G401 (cell line): ENCODE data around the gene TNIP3. TPM values are rescaled to one million over a fixed set of nuclear protein-coding genes. Genes with fewer than 3 reads are reported as not detected.

Experiments
- DNase-seq: peaks from one replicate; pipeline ENCODE4 v3.0.0-alpha.2; 2015; ENCODE audit warnings: low spot score
- in situ Hi-C: cut with HindIII; loops from 2 replicates; pipeline ENCODE4 v1.10.0; 2016; ENCODE audit warnings: low sequenced_read_pairs, mixed read lengths
- total RNA-seq: library from RNA; depleted of rRNA; stranded (reverse); fragments of >200 nt; shearing (Covaris generic); gene quantifications from 2 replicates; pipeline ENCODE4 v1.2.3, GENCODE V29; 2014

TNIP3 gene
- total RNA-seq, 1 experiment from 2014 or later: not detected

DNA sequence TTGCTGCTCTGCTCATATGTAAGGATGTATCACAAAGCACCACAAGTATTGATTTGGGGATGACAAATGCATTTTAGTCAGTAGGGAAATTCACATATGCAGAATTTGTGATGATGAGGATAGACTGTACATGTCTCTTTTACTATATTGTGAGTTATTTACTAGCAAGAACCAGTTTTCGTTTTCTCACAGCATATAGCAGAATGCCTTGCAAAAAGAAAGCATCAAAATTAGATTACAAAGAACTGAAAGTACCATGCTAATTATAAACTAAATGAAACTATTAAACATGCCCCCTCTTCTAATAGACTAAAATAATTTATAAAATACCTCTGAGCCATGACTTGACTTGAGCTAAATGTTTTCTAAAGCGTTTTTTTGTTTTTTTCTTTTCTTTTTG, 20.1 kb downstream of the TNIP3 start:
- in situ Hi-C loops: no loop called here
- no peak for DNase-seq

DNA sequence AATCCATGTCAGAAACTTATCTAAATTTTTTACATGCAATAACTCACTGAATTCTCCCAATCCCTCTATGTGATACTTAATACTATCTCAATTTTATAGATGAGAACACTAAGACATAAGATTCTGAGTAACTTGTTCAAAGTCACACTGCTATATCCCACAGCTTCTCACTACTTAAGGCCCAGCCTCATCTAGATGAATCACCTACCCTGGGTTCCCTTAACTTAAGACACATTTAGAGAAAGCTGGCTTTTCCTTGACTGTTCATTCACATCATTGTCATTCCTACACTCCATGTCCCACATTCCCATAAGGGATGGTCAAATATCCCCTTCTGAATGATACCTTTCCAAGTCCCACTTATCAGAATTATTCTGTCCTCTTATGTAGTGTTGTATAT, 21.0 kb downstream of the TNIP3 start:
- in situ Hi-C loops: no loop called here
- no peak for DNase-seq

DNA sequence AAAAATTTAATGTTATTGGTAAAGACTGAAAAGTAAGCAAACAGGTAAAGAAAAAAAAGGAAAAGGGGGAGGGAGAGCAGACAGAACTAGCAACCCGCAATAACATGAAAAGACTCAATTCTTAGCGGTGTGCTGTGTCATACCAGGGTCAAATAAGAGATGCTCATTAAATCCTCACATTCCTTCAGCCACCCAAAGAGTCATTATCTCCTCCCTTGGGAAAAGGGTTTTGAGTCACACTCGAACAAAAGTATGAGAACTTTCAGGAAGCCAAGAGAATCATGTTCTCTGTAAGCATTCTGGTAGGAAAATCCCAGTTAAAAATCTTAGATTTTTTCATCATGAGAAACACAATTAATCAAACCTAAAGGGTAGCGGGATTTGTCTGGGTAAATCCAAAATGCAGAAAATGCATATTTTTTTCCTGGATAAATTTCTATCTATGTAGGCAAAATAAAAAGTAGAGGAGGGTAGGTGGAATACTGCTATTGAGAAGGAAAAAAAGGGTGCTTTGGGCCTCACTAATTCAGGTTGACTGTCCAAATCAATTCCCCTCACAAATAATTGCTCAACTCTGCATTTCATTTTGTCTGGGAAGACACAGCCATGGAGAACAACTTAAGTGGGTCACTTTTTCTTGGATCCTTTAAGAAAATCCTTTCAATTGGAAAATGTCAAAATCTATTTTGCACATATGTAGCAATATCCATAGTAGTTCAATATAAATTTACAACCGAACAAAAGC, 23.2 kb downstream of the TNIP3 start:
- in situ Hi-C loops: no loop called here
- DNase-seq: no peak

DNA sequence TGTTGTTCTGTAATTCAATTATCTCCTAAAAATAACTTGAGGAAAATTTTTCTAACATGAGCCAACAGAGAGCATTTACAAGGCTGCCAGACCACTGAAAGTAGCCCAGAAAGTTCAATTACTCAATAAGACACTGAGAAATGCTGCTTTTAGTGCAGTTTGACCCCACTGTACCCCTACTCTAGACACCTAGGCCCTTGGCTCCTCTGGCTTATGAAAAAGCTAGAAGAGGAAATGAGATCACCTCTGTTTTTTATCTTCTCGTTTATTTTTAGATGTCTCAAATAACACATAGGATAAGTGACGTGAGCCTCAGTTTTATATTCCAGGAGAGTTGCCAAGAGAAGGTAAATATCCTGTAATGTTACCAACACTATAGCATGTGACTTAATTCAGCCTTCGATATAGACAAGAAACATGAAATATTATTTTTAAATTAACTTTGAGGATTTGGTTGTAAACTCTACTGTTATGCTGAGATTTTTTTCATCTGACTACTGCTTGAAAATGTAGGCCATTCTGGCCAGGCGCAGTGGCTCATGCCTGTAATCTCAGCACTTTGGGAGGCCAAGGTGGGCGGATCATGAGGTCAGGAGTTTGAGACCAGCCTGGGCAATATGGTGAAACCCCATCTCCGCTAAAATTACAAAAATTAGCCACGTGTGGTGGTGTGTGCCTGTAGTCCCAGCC, 24.4 kb downstream of the TNIP3 start:
- in situ Hi-C loops: no loop called here
- DNase-seq: no peak

DNA sequence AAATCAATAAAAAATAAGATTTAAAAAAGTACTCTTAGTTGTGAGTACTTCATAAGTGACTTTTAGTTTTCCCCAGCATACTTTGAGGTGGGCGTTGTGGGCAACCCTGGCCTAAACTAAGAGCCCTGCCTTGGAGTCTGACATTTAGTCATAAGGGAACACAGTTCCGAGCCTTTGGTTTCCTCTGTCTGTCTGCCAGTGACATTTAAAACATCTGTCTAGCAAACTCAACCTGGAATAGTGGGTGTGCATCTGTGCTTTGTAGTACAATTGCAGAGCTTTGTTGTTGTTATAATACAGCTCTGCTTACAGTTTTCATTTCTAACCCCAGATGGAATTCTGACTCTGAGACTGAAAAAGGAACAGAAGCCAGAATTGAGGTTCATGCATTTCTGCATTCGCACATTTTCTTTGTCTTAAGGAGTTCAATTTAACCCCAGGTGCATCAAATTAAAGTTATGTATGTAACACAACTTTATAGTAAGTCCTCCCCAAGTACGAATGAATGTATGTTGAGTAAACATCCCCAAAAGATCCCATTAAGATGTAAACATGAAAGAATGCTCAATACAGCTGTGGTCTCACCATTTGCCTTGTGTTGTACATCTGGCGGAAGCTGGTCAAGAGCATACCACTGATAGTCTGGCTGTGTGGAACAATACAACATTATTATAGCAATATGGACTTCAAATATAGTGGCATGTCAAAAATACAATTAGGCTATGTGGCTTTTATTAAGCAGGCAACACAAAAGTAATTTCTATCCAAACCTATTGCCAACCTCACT, 25.9 kb downstream of the TNIP3 start:
- no peak for DNase-seq
- in situ Hi-C loops: no loop called here

DNA sequence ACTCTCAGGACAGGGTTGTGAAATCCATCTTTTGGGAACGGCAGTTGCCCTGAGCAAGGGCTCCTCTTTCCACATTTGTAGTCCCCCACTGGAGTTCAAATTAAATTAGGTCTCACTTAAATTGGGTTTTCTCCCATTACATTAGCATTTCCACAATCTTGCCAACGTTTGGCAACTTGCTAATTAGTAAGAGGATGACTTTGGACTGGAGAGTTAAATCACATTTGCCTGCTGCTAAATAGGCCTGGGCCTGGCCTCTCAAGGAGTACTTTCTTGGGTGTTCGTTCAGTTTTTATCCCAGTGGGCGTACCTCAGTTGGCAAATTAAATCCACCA, 33.8 kb downstream of the TNIP3 start:
- in situ Hi-C loops: no loop called here
- DNase-seq: no peak

DNA sequence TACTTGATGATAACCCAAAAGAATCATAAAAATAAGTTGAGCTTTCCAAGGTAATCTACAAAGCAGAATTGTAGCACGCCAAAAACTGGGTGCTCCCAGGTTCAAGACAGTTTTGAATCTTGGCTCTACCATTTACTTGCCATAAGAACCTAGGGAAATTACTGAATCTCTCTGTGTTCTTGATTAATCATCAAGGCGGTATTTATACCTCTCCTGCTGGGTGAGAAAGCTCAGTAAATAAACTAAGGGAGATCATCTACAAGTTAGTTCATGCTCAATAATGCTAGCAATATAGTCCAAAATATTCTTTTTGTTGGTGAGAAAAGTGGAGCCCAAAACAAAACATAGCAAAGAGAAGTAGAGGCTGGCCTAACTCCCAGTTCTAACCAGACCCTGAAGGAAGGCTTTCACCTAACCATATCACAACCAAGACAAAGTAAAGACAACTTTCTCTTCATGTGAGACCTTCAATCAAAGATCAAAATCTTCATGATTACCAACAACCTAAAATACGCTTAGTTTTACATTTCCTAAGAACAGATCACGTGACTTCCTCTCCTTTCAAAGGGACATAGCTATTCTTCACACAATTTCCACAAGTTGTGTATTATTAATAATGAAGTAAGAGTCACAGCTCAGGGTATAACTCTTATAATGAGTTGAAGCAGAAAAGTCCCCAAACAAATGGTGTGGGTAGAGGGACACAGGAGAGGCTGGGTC, 34.4 kb downstream of the TNIP3 start:
- no peak for DNase-seq
- in situ Hi-C loops: no loop called here

DNA sequence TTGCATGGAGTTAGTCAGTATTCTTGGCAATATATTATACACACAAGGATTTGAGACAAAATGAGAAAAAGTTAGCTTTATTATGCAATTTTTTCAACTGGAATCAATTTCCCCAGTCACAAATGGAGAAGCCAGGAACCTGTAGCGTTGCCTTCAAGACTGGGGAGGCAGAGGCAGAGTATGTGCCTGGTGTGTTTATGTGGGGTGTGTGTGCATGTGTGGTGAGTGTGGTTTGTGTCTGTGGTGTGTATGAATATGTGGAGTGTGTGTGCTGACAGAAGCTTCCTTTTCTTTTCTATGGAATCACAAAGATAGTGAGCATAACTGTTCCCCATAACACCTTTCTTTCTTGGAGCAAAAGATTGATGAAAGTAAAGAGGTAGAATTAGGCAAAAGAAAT, 37.0 kb downstream of the TNIP3 start:
- DNase-seq: no peak
- in situ Hi-C loops: no loop called here

DNA sequence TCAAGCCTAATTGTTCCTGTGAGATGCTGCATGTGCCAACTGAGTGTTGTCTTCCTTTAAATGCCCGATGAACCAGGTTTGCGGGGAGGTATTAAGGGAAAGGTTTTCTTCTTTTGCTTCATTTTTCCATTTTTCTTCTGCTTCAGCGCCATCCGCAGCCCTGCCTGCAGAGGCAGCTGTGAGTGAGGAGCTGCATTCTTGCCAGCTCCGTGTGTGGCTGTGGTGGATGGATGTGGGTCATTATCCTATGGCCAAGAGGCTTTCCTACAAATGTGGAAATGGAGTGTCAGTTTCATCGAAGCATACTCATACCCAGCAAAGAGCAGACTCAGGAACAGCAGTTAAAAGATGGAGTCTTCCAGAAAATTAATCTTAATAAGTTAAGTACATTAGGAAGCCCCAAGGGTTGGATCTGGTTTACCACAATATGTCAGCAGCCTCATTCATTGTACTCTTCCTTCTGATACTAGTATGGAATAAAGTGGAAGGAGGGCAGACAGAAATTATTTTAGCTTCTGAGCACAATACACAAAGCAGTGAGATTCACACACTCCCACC, 37.6 kb downstream of the TNIP3 start:
- DNase-seq: no peak
- in situ Hi-C loops: no loop called here

DNA sequence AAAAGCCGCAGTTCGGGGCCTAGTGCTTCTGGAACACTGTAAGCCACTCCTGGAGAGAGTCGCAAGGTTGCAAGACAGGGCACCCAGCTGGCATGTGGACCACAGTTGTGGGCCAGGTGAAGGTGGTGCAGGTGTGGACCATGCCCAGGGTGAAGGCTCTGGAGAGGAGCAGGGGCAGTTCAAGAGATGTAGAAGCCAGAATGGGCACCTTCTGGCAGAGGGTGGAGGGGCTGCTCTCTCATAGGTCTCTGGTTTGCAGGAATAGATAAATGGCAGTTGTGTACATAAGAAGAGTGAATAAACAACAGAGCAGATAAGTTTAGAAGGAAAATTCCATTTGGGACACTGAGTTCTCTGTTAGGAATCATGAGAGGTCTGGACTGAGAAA, 38.6 kb downstream of the TNIP3 start:
- in situ Hi-C loops: no loop called here

DNA sequence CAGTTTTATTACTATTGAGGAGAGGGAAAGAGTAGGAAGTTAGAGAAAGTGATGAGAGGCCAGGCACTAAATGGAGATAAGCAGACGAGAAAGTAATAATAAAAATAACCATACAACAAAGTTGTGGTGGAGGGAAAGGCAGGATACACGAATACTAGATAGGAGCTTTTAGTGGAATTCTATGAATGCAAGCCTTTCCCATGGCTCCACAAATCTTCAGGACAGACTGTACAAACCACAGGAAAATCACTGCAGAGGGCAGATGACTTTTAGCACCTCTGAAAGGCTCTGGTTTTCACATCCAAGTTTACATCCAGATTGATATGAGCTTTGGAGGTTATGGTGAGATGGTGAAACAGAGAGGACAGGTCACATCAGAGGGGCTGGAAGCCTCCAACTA, 41.5 kb downstream of the TNIP3 start:
- in situ Hi-C loops: no loop called here
- no peak for DNase-seq

More for the DNA sequence above, 38.6 kb downstream of the TNIP3 start:
- no peak for DNase-seq

DNA sequence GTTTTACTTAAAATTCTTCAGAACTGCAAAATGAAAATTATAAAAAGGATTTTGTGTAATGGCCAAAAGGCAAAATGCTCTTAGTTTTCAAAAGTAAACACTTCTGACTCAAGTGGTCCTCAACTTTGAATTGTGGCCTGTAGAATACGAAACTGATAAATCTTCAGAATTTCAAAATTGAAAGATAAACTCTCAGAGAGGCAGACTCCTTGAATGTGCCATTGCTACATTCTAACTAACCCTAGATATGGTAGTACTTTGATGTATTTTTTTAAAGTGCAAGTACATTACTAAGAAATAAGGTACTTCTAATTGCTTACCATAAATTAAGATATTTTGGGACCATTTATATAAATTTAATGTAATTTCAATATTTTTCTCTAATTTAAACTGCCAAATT, 44.4 kb downstream of the TNIP3 start:
- no peak for DNase-seq
- in situ Hi-C loops: no loop called here

DNA sequence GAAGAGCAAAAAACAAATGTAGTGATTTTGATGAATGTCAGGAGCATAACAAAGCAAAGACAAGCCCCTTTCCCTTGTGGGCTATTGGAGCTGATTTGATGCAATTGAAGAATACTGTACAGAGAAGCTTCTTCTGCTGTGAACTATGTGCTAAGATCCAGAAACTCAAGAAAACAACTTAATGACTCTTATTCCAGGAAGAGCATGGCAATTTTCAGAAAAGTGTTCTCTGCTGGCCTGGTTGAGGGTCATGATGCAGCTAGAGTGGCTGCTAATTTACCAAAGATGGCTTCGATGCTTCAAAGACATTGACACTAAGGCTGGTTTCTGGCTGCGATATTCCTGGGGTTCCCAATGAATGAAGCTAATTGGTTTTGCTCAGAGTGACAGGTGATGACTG, 45.8 kb downstream of the TNIP3 start:
- in situ Hi-C loops: no loop called here
- no peak for DNase-seq

DNA sequence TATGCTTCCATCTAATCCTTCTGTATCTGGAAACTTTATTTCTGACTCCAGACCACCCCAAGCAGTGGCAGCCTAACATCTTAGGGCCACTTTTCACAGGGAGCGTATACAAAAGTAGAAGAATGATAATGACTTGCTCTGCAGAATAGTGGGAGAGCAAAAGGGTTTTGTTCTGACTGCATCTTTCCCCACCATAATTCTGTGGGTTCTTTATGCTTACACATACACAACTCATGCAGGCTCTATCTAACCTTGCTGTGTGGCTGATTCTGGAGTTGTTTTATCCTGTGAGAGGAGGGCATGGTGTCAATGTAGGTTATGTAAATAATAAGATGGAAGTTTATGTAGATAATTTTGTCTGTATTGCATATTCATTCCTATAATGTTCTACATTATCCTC, 49.4 kb downstream of the TNIP3 start:
- DNase-seq: no peak
- in situ Hi-C loops: no loop called here

DNA sequence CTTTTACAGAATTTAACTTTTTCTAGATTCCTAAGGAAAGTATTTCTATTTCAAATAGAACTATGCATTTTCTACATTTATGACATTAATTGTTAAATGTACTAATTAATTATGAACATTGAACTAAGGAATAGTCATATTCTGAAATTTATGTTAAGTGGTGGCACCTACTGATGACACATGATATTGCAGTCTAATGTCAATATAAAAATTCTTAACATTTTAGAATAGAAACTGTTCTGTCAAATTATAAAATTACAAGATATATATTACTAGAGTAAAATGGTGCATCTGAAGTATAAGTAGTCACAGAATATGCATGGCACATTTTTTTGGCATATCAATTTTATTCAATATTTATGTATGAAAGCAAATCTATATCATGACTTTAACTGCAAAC, 51.6 kb downstream of the TNIP3 start:
- in situ Hi-C loops: no loop called here
- DNase-seq: no peak

DNA sequence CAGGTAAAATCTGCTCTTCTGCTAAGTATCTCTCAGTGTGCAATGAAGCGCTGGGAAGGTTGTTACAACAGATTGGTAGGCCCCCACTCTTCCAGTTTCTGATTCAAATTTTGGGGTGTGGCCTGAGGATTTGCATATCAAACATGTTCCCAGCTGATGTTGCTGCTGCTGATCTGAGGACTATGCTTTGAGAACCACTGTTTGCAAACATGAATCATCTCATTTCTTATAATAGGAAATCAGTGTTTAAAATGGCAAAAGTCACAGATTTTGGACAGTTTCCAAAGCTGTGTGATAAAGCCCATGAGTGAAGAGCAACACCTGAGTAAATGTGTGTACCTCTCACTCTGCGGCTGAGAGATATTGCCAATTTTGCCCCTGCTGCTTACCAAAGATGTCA, 55.6 kb downstream of the TNIP3 start:
- DNase-seq: no peak
- in situ Hi-C loops: no loop called here

DNA sequence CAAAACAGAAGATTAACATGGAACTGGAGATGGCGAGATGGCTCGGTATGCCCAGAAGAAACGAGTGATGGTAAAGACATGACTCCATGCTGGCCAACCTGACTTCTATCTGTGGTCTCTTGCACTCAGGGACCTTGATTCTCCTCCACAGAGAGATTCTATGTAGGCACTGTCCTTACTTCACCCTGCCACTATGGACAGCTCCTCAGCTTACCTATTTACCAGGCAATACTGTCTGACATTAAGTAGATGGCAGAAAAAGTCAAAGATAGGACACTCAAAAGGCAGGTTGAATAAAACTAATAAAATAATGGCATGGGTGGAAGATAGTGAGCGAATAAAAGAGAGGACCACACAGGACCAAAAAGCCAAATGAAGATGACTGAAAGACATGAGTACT, 56.6 kb downstream of the TNIP3 start:
- no peak for DNase-seq
- in situ Hi-C loops: no loop called here

DNA sequence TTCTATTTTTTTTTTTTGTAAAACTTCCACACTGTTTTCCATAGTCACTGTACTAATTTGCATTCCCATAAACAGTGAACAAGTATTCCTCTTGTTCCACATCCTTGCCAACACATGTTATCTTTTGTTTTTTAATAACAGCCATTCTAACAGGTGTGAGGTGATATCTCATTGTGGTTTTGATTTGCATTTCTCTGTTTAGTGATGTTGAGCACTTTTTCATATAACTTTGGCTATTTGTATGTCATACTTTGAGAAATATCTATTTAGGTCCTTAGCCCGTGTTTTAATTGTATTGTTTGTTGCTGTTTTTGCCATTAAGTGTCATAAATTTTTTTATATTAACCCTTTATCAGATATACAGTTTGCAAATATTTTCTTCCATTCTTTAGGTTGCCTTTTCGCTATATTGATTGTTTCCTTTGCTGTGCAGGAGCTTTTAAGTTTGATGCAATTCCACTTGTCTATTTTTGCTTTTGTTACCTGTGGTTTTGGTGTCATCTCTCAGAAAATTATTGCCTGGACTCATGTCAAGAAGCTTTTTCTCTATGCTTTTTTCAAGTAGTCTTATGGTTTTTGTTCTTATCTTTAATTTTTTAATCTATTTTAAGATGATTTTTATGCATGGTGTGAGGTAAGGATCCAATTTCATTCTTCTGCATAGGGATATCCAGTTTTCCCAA, 63.9 kb downstream of the TNIP3 start:
- in situ Hi-C loops: no loop called here
- DNase-seq: no peak

DNA sequence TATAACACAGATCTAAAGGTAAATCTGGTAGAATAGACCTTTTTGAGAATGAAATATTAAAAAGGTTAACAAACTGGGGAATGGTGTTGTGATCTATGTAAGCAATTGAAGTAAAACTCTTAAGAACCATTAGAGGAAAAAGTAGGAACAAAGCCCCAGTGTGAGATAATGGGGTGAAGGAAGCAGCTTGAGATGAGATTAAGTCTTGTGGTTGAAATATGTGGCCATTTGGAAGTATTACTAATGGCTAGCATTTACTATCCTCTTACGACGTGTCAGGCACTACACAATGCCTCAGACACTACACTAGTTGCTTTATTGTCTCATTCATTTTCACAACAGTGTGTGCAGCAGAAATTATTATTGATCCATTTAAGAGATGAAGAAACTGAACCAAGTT, 65.9 kb downstream of the TNIP3 start:
- in situ Hi-C loops: no loop called here
- no peak for DNase-seq
